Liver (tissue), 3 donors: ENCODE results near the gene SPTBN1.

ENCODE experiments used
- CTCF ChIP-seq: fragments of 150-350 bp; IDR thresholded peaks from 2 replicates; pipeline ENCODE4 v1.5.1; 2017; ENCODE audit warnings: improper control_type of control experiment, low read depth, low read length; ENCODE audit not compliant: missing input control
- RXRA ChIP-seq, 2 donors: IDR thresholded peaks; 2 replicates each; pipeline ENCODE4 v1.6.1; 2017 to 2018; ENCODE audit warnings: antibody characterized with exemption in 2 of 2, mild to moderate bottlenecking in 1 of 2
- TF ChIP-seq, protein P1 (sequence below): IDR thresholded peaks from 2 replicates; pipeline ENCODE4 v1.6.1; 2016; ENCODE audit warnings: antibody characterized with exemption, mild to moderate bottlenecking
- TF ChIP-seq, protein P2 (sequence below): IDR thresholded peaks from 2 replicates; pipeline ENCODE4 v1.6.1; 2016; ENCODE audit warnings: antibody characterized with exemption
- donor health status: healthy.
- donor health status: healthy.

DNA sequence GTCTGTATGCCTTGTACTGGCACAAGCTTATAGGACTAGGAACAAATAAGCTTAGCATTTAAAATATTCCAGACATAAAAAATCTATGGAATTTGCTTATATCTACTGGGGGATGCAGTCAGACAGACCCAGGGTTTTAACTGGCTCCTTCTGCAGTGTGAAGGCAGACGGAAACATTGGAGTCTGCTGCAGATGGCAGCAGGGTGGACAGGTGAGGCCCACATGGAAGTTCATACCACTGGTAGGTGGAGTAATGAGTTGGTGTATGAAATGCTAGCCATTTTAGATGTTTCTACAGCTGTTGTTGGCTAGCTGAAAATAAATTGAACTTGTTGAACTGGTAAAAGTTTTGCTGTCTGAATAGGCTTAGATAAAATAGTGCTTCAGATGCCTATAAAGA, 17.7 kb downstream of the SPTBN1 start:
- TF ChIP-seq CTCF (no peak), RXRA (IDR thresholded peaks at IDR 0.05) (no peak)
- TF ChIP-seq, protein P1, sequence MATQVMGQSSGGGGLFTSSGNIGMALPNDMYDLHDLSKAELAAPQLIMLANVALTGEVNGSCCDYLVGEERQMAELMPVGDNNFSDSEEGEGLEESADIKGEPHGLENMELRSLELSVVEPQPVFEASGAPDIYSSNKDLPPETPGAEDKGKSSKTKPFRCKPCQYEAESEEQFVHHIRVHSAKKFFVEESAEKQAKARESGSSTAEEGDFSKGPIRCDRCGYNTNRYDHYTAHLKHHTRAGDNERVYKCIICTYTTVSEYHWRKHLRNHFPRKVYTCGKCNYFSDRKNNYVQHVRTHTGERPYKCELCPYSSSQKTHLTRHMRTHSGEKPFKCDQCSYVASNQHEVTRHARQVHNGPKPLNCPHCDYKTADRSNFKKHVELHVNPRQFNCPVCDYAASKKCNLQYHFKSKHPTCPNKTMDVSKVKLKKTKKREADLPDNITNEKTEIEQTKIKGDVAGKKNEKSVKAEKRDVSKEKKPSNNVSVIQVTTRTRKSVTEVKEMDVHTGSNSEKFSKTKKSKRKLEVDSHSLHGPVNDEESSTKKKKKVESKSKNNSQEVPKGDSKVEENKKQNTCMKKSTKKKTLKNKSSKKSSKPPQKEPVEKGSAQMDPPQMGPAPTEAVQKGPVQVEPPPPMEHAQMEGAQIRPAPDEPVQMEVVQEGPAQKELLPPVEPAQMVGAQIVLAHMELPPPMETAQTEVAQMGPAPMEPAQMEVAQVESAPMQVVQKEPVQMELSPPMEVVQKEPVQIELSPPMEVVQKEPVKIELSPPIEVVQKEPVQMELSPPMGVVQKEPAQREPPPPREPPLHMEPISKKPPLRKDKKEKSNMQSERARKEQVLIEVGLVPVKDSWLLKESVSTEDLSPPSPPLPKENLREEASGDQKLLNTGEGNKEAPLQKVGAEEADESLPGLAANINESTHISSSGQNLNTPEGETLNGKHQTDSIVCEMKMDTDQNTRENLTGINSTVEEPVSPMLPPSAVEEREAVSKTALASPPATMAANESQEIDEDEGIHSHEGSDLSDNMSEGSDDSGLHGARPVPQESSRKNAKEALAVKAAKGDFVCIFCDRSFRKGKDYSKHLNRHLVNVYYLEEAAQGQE = no peak
- TF ChIP-seq, protein P2, sequence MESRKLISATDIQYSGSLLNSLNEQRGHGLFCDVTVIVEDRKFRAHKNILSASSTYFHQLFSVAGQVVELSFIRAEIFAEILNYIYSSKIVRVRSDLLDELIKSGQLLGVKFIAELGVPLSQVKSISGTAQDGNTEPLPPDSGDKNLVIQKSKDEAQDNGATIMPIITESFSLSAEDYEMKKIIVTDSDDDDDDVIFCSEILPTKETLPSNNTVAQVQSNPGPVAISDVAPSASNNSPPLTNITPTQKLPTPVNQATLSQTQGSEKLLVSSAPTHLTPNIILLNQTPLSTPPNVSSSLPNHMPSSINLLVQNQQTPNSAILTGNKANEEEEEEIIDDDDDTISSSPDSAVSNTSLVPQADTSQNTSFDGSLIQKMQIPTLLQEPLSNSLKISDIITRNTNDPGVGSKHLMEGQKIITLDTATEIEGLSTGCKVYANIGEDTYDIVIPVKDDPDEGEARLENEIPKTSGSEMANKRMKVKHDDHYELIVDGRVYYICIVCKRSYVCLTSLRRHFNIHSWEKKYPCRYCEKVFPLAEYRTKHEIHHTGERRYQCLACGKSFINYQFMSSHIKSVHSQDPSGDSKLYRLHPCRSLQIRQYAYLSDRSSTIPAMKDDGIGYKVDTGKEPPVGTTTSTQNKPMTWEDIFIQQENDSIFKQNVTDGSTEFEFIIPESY = no peak
